SK-N-MC (cell line): Measurements from ENCODE around the gene SLC39A11.

ENCODE experiments used
- EZH2 ChIP-seq: fragments of 200-600 bp; sonication (generic); IDR thresholded peaks from one replicate; pipeline ENCODE4 v1.6.1; 2017; ENCODE audit warnings: antibody characterized with exemption
- POLR2AphosphoS5 ChIP-seq: IDR thresholded peaks from 2 replicates; pipeline ENCODE4 v1.6.1; 2012; ENCODE audit warnings: mild to moderate bottlenecking, low read depth, low read length, borderline replicate concordance

GRCh38 chr17:72707881-72708280 is 384.6 kb downstream of the SLC39A11 start:
- TF ChIP-seq POLR2AphosphoS5, result no peak
- no peak for TF ChIP-seq EZH2
